Measurements from ENCODE around the gene TMEM132D. TPM values are rescaled to one million over a fixed set of nuclear protein-coding genes. Genes with fewer than 3 reads are reported as not detected.
A peak's percentile ranks its signal among the peaks of the same experiment; 100 is the strongest.

The TMEM132D gene
- total RNA-seq, 1 donor from 2014 or later = not detected

DNA sequence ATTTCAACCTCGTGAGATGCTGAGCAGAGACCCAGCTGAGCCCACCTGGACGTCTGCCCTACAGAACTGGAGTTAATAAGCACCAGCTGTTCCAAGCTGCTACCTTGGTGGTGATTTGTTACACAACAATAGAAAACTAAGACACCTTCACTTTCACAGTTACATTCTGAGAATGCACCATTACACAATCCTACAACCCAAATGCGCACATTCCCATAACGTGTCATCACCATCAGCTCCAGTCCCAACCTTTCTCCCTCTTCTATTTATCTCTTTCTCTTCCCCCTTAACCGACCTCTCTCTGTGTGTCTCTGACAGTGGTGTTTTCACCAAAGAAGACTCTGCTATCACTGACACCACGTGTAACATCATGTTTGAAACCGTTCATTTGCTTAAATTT lies 91.9 kb downstream of the TMEM132D start:
- no peak for DNase-seq (ENCODE audit: low read depth)
- no peak for FAIRE-seq

DNA sequence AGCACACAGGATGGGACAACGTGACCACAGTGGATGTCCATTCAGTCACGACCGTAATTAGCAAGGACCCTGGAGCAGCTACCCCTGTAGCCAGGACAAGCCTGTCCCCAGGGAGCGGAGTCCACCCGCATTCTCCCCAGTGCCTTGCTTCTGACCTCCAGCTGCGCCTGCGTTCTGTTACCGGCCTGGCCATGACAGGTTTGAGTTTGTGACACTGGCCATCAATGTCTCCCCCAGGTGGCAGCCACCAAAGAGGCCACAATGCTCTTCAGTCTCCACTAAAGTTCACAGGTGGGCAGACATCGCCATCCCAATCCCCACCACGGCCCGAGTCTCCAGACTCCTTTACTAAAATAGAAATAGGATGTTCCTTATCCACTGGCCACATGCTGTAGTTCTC lies 96.7 kb downstream of the TMEM132D start:
- H3K36me3 Mint-ChIP-seq (ENCODE audit: low read depth, unreplicated experiment) = no peaks in the 10 kb centered on the region
- no peaks in the 10 kb centered on the region for H3K27me3 Mint-ChIP-seq (ENCODE audit: low read depth, unreplicated experiment)
- no peak overlapping the region for H3K9ac ChIP-seq (ENCODE audit: low read length)
- H3K4me3 Mint-ChIP-seq (ENCODE audit: unreplicated experiment) = no peak overlapping the region
- no peak for DNase-seq (ENCODE audit: low read depth)
- no peaks in the 10 kb centered on the region for H3K27me3 ChIP-seq (ENCODE audit: insufficient read depth, low read length)
- FAIRE-seq = no peak
- peaks cover 3% of the 10 kb centered on the region for H3K9me3 ChIP-seq (ENCODE audit: insufficient read depth, low read depth, low read length)
- no peak overlapping the region for H3K27ac Mint-ChIP-seq (ENCODE audit: unreplicated experiment)
- no peaks in the 10 kb centered on the region for H4K20me1 ChIP-seq (ENCODE audit: insufficient read depth, low read length)
- no peak overlapping the region for H3K27ac ChIP-seq (ENCODE audit: low read depth, low read length)
- H3K4me2 ChIP-seq (ENCODE audit: low read length) = no peak overlapping the region
- H3K4me1 ChIP-seq (ENCODE audit: insufficient read depth, low read length) = no peaks in the 10 kb centered on the region
- no peak for TF ChIP-seq CTCF (IDR thresholded peaks at IDR 0.05; ENCODE audit: insufficient read depth, low read depth, low read length)
- TF ChIP-seq EZH2 (IDR thresholded peaks at IDR 0.05; ENCODE audit: insufficient read depth, low read length) = no peak
- H3K79me2 ChIP-seq (ENCODE audit: insufficient read depth, low read length) = no peaks in the 10 kb centered on the region
- no peaks in the 10 kb centered on the region for H3K4me1 Mint-ChIP-seq (ENCODE audit: low read depth, unreplicated experiment)
- H3K36me3 ChIP-seq (ENCODE audit: insufficient read depth, low read length) = no peaks in the 10 kb centered on the region
- H2AFZ ChIP-seq (ENCODE audit: low read depth, low read length) = no peak overlapping the region
- H3K9me3 Mint-ChIP-seq (ENCODE audit: unreplicated experiment) = peaks cover 18% of the 10 kb centered on the region
- no peak overlapping the region for H3K4me3 ChIP-seq (ENCODE audit: insufficient read depth, low read depth, low read length)

More for the DNA sequence above, 91.9 kb downstream of the TMEM132D start:
- Mint-ChIP-seq H3K9me3 (ENCODE audit: unreplicated experiment) (peaks cover 15% of the 10 kb centered on the region), H3K27ac (ENCODE audit: unreplicated experiment) (no peak overlapping the region), H3K4me1 (ENCODE audit: low read depth, unreplicated experiment) (no peaks in the 10 kb centered on the region), H3K27me3 (ENCODE audit: low read depth, unreplicated experiment) (no peaks in the 10 kb centered on the region), H3K36me3 (ENCODE audit: low read depth, unreplicated experiment) (no peaks in the 10 kb centered on the region), H3K4me3 (ENCODE audit: unreplicated experiment) (no peak overlapping the region)
- no peak overlapping the region for H2AFZ ChIP-seq (ENCODE audit: low read depth, low read length)
- no peaks in the 10 kb centered on the region for H3K27me3 ChIP-seq (ENCODE audit: insufficient read depth, low read length)
- H3K4me1 ChIP-seq (ENCODE audit: insufficient read depth, low read length) = no peaks in the 10 kb centered on the region
- no peak overlapping the region for H3K27ac ChIP-seq (ENCODE audit: low read depth, low read length)
- H3K4me3 ChIP-seq (ENCODE audit: insufficient read depth, low read depth, low read length) = no peak overlapping the region
- H3K4me2 ChIP-seq (ENCODE audit: low read length) = no peak overlapping the region
- no peaks in the 10 kb centered on the region for H4K20me1 ChIP-seq (ENCODE audit: insufficient read depth, low read length)
- no peaks in the 10 kb centered on the region for H3K36me3 ChIP-seq (ENCODE audit: insufficient read depth, low read length)
- TF ChIP-seq CTCF (IDR thresholded peaks at IDR 0.05; ENCODE audit: insufficient read depth, low read depth, low read length) (no peak), EZH2 (IDR thresholded peaks at IDR 0.05; ENCODE audit: insufficient read depth, low read length) (no peak)
- no peak overlapping the region for H3K9ac ChIP-seq (ENCODE audit: low read length)
- peaks cover 3% of the 10 kb centered on the region for H3K9me3 ChIP-seq (ENCODE audit: insufficient read depth, low read depth, low read length)
- H3K79me2 ChIP-seq (ENCODE audit: insufficient read depth, low read length) = no peaks in the 10 kb centered on the region

- H3K27ac Mint-ChIP-seq (ENCODE audit: unreplicated experiment) = no peak overlapping the region
- DNase-seq (ENCODE audit: low read depth) = peak; percentile 12
- H3K27ac ChIP-seq (ENCODE audit: low read depth, low read length) = no peak overlapping the region
- no peaks in the 10 kb centered on the region for H3K4me1 Mint-ChIP-seq (ENCODE audit: low read depth, unreplicated experiment)
- H4K20me1 ChIP-seq (ENCODE audit: insufficient read depth, low read length) = no peaks in the 10 kb centered on the region
- TF ChIP-seq CTCF (IDR thresholded peaks at IDR 0.05; ENCODE audit: insufficient read depth, low read depth, low read length) = no peak
- TF ChIP-seq EZH2 (IDR thresholded peaks at IDR 0.05; ENCODE audit: insufficient read depth, low read length) = no peak
- no peak overlapping the region for H3K4me3 Mint-ChIP-seq (ENCODE audit: unreplicated experiment)
- peak; percentile 23 for FAIRE-seq
- H3K9me3 Mint-ChIP-seq (ENCODE audit: unreplicated experiment) = peaks cover 11% of the 10 kb centered on the region
- H3K79me2 ChIP-seq (ENCODE audit: insufficient read depth, low read length) = no peaks in the 10 kb centered on the region
- peak overlapping the region; percentile 48 for H3K4me2 ChIP-seq (ENCODE audit: low read length)
- H3K36me3 Mint-ChIP-seq (ENCODE audit: low read depth, unreplicated experiment) = no peaks in the 10 kb centered on the region
- H3K36me3 ChIP-seq (ENCODE audit: insufficient read depth, low read length) = no peaks in the 10 kb centered on the region
- no peaks in the 10 kb centered on the region for H3K27me3 Mint-ChIP-seq (ENCODE audit: low read depth, unreplicated experiment)
- no peak overlapping the region for H3K4me3 ChIP-seq (ENCODE audit: insufficient read depth, low read depth, low read length)
- H3K9ac ChIP-seq (ENCODE audit: low read length) = no peak overlapping the region
- H3K4me1 ChIP-seq (ENCODE audit: insufficient read depth, low read length) = peaks cover 4% of the 10 kb centered on the region
- H3K27me3 ChIP-seq (ENCODE audit: insufficient read depth, low read length) = no peaks in the 10 kb centered on the region
- no peak overlapping the region for H2AFZ ChIP-seq (ENCODE audit: low read depth, low read length)
- H3K9me3 ChIP-seq (ENCODE audit: insufficient read depth, low read depth, low read length) = no peaks in the 10 kb centered on the region
Measured at GRCh38 chr12:129791396-129791795, 112.4 kb downstream of the TMEM132D start.

Measured in astrocyte (in vitro differentiated cells and primary cell).